HCT116 (cell line): Measurements from ENCODE around the gene NOL4L.

Source experiments
- POLR2A ChIP-seq: IDR thresholded peaks from 2 replicates; pipeline ENCODE4 v1.7.0; 2011; ENCODE audit warnings: borderline replicate concordance; ENCODE audit not compliant: insufficient read depth, insufficient read length; ENCODE audit errors: extremely low read depth
- SIN3A ChIP-seq: IDR thresholded peaks from 2 replicates; pipeline ENCODE4 v1.6.1; 2012; ENCODE audit warnings: low read depth
- TF ChIP-seq, protein P1 (sequence below), 3 experiments: fragments of 200-600 bp in 1 of 3; sonication (generic) in 1 of 3; IDR thresholded peaks in 2 of 3; conservative IDR thresholded peaks in 1 of 3; 2 replicates each; pipeline ENCODE4 v1.5.1; 2012 to 2017; ENCODE audit warnings: low read depth in 2 of 3, low read length in 2 of 3, antibody characterized with exemption in 1 of 3, borderline replicate concordance in 1 of 3, control low read depth in 1 of 3, mild to moderate bottlenecking in 1 of 3, mixed read lengths in 1 of 3, mixed run types in 1 of 3, moderate library complexity in 1 of 3; ENCODE audit not compliant: insufficient read depth in 1 of 3

DNA sequence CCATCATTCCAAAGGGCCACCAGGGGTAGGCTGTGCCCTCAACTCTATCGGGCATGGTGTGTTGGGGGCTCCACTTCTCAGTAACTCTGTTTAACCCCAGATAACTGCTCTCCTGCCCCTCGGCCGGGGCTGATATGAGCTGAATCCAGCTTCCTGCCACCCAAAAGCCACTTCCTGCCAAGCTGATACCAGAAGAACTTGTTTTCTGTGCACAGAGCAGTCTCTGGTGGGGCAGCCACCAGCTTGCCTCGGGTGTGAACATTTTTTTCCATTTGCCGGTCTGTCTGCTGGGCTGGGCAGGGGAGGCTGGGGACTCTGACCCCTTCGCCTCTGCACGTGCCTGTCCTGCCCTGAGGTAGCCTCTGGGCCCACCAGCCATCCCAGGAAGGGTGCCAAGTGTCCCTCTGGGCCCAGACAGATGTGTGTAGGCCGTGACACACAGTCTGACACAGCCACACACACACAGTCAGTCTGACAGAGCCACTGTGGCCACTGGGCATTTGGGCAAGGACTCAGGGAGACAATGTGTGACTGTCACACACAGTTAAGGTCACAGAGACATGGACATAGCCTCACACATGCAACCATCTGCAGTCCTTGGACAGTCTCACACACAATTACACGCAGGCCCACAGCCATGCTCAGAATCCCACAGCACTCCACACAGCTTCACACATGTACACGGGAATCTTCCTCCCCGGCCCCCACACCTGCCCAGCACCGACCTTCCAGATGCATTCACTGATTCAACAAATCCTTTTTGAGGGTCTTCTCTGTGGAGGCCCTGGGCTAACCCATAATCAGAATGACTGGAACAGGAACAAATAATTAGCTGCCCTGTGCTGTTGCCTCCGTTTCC lies 45.1 kb downstream of the NOL4L start:
- TF ChIP-seq, protein P1, sequence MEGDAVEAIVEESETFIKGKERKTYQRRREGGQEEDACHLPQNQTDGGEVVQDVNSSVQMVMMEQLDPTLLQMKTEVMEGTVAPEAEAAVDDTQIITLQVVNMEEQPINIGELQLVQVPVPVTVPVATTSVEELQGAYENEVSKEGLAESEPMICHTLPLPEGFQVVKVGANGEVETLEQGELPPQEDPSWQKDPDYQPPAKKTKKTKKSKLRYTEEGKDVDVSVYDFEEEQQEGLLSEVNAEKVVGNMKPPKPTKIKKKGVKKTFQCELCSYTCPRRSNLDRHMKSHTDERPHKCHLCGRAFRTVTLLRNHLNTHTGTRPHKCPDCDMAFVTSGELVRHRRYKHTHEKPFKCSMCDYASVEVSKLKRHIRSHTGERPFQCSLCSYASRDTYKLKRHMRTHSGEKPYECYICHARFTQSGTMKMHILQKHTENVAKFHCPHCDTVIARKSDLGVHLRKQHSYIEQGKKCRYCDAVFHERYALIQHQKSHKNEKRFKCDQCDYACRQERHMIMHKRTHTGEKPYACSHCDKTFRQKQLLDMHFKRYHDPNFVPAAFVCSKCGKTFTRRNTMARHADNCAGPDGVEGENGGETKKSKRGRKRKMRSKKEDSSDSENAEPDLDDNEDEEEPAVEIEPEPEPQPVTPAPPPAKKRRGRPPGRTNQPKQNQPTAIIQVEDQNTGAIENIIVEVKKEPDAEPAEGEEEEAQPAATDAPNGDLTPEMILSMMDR (IDR thresholded peaks at IDR 0.05 in 2 of 3, conservative IDR thresholded peaks at IDR 0.05 in 1 of 3; ENCODE audit: borderline replicate concordance in 1 of 3, insufficient read depth in 1 of 3, low read depth in 2 of 3, low read length in 2 of 3) = no peak
- no peak for TF ChIP-seq POLR2A
- TF ChIP-seq SIN3A = no peak
